HG02623 (cell line): ENCODE results near the gene ADCY4.

Experiments used
- ATAC-seq: cut with Tn5 transposase; IDR thresholded peaks from one replicate; pipeline ENCODE4 v1.9.1; 2021; ENCODE audit warnings: moderate library complexity; ENCODE audit not compliant: unreplicated experiment

Gene ADCY4

DNA sequence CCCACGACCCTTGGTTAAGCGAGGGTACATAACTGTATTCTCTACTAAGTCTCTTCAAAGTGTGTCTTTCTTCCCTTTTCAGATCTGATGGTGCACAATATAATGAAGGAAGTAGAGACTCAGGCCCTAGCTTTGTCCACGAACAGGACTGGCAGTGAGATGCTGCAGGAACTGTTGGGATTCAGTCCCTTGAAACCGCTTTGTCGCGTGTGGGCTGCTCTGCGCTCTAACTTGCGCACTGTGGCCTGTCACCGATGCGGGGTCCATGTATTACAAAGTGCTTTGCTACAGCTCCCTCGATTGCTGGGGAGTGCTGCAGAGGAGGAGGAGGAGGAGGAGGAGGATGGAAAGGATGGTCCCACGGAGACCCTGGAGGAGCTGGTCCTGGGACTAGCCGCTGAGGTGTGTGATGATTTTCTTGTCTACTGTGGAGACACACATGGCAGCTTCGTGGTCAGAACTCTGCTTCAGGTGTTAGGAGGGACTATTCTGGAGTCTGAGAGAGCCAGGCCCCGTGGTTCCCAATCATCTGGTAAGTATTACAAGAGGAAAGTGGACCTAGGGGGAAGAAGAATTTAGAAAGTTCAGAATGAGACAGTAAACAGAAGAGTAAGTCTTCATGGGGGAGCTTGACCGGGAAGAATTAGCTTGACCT is 34.4 kb downstream of the ADCY4 start:
- no peak for ATAC-seq

DNA sequence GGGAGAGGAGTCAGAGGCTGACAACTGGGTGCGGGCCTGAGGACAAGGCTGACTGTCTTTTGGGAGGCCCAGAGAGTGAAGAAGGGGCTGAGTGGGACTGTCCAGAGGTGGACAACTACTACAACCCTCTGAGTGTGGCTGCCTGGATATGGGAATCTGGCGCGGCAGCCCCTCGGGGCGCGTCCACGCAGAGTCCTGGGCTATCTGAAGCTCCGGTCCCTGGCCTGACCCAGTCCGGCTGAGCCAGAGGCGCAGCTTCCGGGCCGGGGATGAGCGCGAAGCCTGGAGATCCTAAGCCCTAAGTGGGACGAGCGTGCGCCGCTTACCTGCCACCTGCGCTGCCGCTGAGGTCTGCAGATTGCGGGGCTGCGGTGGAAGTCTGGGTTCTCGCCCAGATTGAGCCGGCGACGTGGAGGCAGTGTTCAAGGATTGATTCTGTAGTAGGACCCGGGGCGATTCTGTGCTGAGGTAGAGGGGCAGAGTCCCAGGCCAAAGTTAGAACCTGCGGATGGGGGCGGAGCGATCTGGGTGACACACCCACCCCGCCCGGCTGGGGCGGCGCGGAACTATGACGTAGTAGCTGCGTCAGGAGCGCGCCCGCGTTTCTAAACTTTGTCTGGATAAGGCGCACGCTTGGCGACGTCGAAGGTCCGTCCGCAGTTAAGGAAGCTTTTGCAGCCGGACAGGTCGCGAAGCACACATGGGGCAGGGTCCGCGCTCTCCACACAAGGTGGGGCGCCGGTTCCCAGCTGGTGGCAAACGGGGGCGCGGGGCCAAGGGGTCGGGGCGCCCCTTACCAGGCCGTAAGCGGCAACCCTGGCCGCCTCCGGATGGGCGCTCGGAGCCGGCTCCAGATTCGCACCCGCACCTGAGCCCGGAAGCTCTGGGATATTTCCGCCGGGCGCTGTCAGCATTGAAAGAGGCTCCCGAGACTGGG is 35.3 kb downstream of the ADCY4 start, which contains the start of the genes DHRS1 and NOP9:
Gene DHRS1 (minus strand): TSS at position 526 of the 937 bp plus-strand sequence. CDS start 674 bp downstream, outside the sequence.
Gene NOP9 (plus strand): TSS at position 596 of the 937 bp plus-strand sequence. CDS start 105 bp downstream, at position 701.
- peak; percentile 60 for ATAC-seq

DNA sequence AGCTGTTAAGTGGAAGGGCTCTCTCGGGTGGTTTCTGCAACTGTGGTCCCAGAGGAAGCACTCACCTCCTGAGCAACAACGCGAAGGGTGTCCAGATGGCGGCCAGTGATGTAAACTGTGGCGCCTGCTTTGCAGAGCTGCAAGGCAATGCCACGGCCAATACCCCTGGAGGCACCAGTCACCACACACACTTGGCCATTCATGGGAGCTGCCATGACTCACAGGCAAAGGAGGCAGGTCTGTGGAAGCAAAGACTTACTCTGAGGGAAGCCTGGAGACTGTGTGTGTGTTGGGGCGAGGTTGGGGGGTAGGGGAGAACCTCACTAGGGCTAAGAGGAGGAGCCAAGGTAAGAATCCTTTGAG is 36.0 kb downstream of the ADCY4 start:
- ATAC-seq, result no peak

DNA sequence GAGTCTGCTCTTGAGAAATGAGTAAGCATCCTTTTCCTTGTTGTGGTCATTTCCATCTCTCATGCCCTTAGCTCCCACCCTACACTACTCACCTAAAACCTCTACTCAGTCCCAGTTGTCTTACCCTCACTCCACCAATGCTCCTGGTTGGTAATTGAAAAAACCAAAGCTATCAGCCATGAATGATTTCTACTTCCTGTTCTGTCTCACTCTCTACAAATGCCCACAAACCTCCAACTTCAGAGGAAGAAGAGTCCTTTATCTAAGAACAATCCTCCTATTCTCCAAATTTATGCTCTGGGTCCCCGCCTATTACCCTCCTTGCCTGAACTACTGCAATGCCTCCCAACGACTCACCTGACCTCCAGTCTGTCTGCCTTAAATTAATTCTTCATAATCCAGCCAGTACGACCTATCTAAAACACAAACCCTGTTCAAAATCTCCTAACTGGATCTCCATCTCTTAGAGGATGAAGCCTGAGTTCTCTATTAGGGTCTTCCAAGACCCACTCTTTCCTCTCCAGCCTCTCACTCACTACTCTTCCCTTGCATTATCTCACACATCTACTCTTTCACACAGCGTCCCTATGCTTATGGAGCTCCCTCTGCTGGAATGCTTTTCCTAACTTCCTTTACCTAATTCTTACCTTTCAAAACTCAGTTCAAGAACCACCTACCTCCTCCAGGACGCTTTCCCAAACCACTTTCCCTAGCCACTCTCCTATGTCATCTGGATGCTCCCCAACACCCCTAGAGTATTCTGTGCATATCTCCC is 37.5 kb downstream of the ADCY4 start:
- ATAC-seq, result peak; percentile 10

DNA sequence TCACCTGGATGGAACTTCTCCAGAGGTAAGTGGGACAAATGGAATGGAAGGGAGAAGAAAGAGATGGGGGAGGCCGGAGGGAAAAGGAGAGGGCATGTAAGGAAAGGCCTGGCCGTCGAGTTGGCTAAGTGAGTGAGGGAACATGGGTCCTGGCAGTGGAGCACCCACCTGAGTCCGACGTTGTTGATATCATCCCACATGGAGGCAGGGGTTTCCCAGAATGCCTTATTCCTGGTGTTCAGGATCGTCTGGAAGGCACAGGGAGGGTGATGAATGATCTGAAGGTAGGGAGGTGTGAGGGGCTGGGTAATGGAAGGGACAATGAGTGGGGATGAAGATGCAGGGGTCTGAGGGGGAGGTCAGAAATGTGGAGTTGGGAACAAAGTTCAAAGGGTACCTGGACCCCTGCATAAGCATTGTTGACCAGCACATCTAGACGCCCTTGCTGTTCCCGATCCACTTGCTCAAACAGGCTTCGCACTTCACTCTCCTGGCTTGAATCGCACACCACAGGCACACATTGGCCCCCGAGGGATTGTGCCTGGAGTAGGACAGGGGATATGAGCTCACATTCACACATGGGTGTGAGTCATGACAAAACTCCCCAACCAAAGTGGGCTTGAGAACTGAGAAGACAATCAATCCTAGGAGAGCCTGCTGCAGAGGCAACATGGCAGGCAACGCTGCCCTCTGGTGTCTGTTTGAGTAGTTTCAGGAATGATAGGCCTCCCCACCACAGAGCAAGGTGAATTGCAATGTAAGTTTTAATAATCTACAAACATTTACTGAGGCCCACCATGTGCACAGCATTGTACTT is 38.3 kb downstream of the ADCY4 start:
- peak; percentile 43 for ATAC-seq

DNA sequence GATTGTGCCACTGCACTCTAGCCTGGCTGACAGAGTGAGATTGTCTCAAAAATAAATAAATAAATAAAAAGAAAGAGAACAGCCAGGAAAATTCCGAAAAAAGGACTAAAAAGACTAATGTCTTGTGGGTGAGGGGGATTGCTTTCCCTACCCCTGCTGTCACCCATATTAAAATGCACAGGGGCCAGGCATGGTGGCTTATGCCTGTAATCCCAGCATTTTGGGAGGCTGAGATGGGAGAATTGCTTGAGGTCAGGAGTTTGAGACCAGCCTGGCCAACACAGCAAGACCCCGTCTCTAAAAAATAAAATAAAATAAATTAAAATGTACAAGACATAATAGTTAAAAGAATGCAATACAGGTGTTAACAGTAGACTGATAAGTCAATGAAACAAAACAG is 41.3 kb downstream of the ADCY4 start:
- ATAC-seq, result no peak

DNA sequence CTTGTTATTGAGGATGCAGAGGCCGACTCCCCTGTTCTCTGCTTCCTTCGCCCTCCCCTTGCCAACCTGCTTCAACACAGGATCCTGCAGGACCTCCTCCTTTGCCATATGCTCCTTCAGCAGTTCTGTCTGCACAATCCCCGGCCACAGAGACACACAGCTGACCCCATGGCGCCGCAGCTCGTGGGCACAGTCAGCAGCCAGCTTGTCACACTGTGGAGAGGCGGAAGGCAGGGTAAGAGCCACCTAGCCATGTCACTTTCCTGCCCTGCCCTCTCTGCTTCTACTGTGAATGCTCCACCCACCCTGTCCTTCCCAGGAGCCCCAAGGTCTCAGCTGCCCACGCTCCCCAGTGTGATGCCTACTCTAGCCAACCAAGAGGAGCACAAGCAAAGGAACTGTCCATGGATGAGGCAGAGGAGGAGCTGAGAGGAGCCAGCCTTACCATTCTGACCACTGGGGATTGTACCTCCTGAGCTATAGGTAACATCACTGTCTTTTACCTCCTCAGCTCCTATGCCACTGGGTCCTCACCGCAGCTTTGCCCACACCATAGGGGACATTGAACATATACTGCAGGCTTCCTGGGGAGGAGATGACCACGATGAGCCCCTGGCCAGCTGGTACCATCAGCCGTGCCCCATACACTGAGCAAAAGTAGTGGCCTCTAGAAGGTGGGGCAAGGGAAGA is 42.6 kb downstream of the ADCY4 start:
- ATAC-seq, result no peak

DNA sequence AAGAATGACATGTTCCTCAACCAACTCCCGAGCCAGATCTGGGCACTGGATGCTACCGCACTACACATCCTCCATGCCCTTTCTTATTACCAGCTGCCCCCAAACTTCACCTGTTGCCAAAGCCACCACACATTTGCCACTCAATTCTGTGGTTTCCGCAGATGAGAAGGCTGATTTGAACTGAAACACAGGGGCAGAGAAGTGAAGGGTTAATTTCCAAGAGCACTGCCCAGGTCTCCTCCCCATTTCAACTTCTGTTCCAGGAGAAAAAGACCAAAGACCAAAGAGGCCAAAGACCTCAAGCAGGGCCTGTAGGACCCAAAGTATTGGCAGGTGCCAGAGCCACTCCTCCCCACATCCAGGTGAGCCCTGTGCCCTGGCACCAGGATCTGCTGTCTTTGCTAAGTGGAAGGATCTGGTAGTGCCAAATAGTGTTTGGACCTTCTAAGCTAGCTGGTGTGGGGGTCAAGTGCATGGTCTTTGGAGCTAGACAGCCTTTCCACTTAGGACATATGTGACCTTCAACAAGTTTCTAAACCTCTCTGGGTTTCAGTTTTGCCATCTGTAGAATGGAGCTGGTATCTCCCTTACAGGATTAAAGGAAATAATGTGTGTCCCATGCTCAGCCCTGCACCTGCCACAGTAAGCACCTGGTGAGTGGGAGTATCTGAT is 43.3 kb downstream of the ADCY4 start:
- ATAC-seq, result no peak

DNA sequence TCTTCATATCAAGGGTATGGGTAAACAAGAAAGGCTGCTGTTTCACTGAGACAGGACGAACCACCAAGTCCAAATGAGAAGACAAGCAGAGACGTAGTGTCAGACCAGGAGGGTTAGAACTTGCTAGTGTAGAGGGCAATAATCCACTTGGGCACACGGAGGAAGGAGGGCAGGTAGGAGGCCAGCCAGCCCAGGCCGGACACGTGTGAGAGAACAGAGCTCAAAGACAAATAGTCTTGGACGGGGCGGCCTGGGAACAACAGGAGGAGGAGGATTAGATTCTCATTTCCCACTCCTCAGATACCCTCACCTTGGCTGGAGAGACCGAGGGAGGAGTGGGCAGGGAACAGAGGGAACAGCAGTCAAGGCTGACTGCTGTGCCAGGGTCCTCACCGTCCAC is 44.1 kb downstream of the ADCY4 start:
- no peak for ATAC-seq

DNA sequence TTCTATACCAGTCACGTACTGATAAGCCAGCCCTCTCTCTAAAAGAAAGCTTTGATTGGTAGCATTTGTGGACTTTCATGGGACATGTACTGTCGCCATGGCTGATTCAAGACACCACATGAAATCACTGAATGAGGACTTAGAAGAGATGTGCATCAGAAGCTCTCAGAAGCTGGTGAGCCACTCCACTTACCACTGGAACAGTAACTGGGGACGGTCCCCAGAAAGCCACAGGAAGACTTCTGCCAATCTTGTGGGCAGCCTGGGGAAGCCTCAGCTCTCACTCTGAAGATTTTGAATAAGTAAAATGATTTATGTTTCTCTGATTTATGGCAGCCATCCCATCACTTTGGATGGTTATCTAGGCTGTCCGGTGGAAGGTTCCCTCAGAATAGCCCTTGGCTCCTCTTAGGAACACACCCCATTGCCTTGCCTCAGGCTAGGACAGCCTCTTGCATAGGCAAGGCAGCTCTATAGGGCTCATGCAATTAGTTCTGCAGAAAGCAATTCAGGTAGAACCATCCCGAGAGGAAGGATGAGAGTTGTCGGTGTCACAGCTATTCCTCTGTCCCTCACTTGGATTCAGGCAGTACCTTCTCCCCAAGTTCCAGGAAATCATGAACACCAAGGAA is 45.1 kb downstream of the ADCY4 start:
- no peak for ATAC-seq

DNA sequence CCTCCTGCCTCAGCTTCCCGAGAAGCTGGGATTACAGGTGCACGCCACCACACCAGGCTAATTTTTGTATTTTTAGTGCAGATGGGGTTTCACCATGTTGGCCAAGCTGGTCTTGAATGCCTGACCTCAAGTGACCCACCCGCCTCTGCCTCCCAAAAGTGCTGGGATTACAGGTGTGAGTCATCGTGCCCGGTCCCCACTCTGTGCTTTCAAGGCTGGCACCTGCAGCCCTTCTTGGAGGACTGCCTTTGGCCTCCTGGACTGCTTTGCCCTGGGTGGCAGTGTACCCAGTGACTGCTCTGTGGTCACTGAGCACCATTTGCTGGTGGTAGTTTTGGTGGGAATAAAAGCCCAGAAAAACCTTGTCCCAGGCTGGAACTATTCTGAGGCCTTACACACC is 47.9 kb downstream of the ADCY4 start:
- no peak for ATAC-seq

DNA sequence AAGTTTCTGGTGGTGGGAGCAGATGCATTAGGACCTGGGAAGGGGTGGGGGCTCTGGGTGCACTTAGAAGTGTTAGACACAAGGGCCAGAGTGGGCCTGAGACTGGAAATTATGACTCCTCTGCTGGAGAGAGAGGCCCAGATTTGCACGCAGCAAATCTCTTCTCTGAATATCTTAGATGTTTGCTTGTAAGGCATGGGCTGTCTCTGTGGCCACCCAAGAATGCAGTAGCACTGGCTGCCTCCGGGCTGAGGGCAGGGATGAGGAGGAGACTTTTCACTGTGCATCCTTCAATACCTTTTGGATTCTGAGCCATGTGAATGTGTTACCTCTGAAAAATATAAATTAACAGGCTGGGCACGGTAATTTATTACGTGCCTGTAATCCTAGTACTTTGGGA is 49.5 kb downstream of the ADCY4 start:
- ATAC-seq, result no peak

DNA sequence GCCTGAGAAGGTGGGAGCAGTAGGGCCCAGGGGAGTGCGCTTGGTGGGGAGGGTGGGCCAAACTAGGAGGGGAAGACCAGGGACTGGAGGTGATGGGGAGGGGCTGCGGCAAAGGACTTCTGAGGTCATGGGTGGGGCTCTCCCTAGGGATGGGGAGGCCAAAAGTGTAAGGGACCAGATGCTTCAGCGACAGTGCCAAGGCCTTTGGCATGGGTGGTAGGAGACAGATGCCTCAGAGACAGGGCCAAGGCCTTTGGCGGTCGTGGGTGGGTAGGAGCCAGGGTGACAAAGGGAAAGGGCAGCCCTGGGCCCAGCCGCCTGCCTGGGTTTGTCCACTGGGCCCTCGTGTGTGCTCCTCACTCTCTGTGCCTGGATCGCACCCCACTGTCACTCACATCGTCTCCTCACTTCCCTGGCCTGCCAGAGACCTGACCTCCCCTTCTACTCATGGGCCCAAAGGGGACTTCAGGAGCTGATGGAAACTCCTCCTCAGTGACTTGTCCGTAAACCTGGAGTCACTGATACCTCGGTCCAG is 50.3 kb downstream of the ADCY4 start:
- ATAC-seq, result no peak

DNA sequence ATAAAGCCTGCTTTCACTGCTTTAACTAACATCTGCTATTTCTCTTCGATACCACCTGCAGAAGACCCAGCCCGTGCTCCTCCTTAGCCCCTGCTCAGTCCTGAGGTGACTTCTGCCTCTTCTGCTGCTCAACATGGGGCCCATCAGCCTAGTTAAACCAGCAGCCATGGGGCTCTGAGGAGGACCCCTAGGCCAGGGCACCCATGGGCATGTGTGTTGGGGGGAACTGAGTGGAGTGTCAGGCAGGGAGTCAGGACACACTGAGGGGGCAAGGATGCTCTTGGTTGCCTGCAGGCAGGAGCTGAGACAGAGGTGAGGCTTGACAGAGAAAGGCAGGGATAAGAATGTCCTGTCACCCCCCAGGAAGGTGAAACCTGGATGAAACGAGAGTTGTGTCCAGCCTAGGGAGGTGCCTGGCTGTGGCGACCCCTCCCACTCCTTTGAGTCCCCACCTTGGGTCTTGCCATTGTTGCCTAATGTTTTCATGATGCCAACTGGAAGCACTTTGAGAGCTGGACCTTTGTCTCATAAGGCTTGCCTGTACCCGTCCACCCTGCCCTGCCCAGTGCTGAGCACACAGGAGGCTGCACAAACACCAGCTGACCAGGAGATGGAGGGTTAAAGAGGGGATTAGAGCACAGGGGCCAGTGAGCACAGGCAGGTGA is 50.9 kb downstream of the ADCY4 start:
- no peak for ATAC-seq

DNA sequence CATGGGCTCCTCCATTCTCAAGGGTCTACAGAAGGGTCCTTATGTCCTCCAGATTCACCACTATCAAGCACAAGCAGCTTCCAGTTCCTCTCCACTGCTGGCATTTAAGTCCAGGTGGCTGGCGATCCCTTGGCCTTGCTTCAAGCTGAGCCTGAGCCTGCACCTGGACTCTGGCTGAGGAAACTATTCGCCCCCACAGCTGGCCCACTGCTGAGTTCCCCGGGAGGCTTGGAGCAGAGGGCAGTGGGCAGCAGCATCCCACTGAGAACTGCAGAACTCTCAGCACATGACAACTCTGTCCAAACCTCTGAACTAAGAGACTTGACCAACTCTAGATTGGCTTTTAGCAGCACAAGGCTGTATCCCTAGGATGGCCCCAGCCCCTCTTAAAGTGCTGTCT is 52.1 kb downstream of the ADCY4 start:
- ATAC-seq, result no peak

DNA sequence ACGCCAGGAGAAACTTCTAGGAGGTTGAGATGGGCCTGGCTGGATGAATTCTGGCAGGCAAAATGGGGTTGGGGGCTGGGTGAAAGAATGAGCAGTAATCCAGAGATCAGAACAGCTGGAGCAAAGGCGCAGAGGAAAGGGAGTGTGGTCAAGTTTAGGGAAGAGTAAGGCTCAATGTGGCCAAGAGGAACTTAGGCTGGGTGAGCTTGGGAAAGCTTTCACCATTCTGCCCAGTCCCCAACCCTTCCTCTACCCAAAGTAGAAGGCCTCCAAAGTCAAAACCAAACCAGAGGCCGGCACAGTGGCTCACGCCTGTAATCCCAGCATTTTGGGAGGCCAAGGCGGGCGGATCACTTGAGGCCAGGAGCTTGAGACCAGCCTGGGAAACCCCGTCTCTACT is 53.2 kb downstream of the ADCY4 start:
- no peak for ATAC-seq

DNA sequence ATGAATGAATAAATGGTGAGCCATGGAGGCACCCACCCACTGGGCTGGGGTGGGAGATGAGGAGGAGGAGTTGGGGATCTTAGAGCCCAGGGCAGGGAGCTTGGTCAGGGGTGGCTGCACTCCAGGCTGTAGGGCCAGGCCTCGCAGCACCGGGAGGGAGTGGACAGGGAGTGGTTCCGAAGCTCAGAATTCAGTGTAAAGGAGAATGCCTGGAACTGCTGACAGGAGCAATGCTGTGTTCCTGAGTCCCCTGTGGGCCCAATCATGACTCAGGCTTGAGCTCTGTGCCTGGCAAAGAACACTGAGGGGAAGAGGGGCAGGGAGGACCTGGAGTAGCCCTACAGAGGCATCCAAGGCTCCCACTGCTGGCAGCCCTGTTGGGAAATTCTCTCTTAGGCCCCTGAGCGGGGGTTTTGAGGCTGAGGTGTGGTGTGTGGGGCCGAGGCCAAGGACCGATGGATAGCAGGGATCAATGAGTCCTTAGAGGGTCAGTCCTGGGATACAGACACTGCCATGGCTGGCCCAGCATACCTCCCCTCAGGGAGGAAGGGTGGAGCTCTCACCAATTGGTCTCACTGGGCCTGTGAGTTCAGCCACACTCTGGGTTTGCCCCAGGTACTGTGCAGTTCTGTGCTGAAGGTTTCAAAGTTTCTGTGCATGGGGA is 53.9 kb downstream of the ADCY4 start:
- ATAC-seq, result no peak
